CD4-positive, alpha-beta T cell treated with Interleukin-6 at 100 ng/mL for 8 hours (primary cell): ENCODE data around the gene RHBDL2.
A peak's percentile ranks its signal among the peaks of the same experiment; 100 is the strongest.
"Not testable (repeated sequence)": the region's sequence is repeated elsewhere in the genome, so short reads cannot be mapped to it uniquely, and the experiment has no call there.

Source experiments
- DNase-seq: peaks from one replicate; pipeline ENCODE4 v3.0.0-alpha.2; 2020; ENCODE audit warnings: mixed read lengths, low spot score

The RHBDL2 gene, protein sequence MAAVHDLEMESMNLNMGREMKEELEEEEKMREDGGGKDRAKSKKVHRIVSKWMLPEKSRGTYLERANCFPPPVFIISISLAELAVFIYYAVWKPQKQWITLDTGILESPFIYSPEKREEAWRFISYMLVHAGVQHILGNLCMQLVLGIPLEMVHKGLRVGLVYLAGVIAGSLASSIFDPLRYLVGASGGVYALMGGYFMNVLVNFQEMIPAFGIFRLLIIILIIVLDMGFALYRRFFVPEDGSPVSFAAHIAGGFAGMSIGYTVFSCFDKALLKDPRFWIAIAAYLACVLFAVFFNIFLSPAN

GRCh38 chr1:38941527-38942019, at the start of gene RHBDL2:
TSS of gene RHBDL2 (minus strand) at chr1:38941830. CDS start at chr1:38919212, 22,618 bp downstream.
- no peak for DNase-seq

GRCh38 chr1:38990738-38991637, 49.4 kb upstream of the RHBDL2 start, which contains the start of gene AKIRIN1:
TSS of gene AKIRIN1 (plus strand) at chr1:38991276. CDS start at chr1:38991381, 105 bp downstream.
- DNase-seq: peak; percentile 95

DNA sequence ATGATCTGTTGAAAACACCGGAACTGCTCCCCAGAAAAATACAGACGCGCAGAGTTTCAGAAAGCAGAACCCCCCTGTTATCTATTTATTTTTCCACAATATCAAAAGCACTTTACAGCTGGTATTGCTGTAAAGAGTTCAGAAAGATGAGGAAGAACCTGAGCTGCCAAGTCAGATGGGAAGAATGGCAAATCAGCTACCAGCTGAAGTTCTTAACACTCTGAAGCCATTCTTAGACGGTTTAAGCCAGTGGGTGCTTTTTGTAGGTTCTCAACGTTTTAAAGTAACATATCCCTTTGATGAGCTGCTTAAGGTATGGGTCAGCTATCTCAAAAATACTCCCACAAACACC, 48.7 kb upstream of the RHBDL2 start:
- no peak for DNase-seq

DNA sequence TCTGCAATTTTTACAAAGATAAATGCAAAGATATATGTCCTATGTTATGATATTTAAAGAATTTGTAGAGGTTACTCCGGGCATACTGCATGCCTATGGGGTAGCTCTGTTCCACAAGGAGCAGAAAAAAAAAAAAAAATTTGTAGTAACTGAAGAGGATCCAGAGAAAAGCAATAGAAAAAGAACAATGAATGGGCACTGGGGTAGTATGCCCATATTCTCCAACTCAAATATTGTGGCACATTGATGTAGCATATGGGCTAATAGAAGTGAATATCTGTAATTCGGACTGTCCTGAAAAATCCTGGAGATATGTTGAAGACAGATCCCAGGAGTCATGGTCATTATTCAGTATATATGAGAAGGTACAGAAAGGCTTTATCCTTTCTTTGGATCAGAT, 48.3 kb upstream of the RHBDL2 start:
- no peak for DNase-seq

DNA sequence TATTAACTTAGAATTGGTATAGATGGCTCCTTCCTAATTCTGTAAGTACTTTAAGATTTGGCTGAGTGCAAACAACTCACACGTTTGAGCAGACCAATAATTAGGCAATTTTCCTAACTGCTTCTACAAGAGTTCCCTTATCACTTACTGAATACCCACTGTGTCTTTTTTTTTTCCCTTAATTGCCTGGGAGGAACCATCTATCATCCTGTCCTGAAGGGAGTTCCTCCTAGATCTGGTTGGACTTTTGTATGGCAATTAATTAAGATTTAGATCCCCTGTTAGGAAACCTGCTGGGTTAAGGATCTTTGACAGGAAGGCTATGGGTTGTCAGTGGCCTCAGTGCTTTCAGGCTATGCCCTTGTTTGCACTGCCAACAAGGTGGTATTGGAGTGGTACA, 37.8 kb upstream of the RHBDL2 start:
- not testable (repeated sequence) for DNase-seq

DNA sequence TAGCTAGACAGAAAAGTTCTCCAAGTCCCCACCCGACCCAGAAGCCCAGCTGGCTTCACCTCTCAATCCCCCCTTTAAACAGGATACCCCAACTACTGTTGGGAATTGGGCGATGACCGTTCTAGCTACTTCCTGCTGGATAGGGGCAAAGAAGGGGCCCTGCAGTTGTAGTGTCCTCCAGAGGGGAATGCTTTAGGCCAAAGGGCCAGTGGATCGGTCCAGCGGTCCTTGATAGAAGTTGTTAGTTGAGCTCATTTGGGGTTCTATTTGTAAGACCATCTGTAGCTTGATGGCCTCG, 36.6 kb upstream of the RHBDL2 start:
- DNase-seq: not testable (repeated sequence)

GRCh38 chr1:38977399-38978244, 36.0 kb upstream of the RHBDL2 start:
- peak; percentile 81 for DNase-seq

- no peak for DNase-seq
Observed at GRCh38 chr1:38973659-38974437, 32.2 kb upstream of the RHBDL2 start.

DNA sequence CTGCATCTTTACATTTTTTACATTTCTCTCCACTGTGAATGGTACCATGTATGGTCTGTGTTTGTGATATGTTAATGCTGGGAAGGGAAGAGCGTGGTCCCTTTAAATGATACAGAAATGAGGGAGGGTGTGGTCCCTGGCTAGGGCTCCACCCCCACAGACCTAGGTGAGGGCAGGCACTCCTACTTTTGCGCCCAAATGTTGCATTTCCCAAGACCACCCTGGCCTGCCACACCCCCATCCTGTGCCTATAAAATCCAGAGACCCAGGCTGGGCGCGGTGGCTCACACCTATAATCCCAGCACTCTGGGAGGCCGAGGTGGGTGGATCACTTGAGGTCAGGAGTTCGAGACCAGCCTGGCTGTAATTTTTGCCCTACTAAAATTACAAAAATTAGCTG, 31.5 kb upstream of the RHBDL2 start:
- DNase-seq: not testable (repeated sequence)

GRCh38 chr1:38964140-38964548, 22.5 kb upstream of the RHBDL2 start:
- no peak for DNase-seq

GRCh38 chr1:38962560-38962959, 20.9 kb upstream of the RHBDL2 start:
- no peak for DNase-seq

DNA sequence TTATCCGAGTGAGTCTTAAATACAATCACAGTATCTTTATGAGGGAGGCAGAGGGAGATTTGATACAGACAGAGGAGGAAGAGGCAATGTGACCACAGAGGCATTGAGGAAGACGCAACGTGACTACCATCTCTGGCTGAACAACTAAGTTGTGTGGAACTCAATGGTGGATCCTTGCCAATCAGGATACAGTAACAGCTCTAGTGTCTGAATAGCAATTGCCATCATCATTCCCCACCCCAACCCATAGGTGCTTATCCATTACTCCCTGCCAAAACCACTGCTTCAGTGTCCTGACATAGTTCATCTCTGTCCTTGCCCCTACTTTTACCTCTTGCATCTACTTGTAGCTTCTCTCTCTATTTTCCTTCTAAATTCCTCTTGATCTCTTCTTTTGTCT, 20.5 kb upstream of the RHBDL2 start:
- DNase-seq: no peak

- DNase-seq: no peak
Observed at GRCh38 chr1:38958967-38959366, 17.3 kb upstream of the RHBDL2 start.

DNA sequence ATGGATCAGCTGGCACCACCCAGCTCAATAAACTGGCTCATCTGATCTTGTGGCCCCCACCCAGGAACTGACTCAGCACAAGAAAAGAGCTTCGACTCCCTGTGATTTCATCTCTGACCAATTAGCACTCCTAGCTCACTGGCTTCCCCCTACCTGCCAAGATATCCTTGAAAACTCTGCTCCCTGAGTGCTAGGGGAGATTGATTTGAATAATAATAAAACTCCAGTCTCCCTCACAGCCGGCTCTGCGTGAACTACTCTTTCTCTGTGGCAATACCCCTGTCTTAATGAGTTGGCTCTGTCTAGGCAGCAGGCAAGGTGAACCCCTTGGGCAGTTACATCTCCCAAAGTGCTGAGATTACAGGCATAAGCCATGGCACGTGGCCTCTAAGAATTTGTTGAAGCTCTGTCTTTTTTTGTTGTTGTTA, 11.8 kb upstream of the RHBDL2 start:
- no peak for DNase-seq

DNA sequence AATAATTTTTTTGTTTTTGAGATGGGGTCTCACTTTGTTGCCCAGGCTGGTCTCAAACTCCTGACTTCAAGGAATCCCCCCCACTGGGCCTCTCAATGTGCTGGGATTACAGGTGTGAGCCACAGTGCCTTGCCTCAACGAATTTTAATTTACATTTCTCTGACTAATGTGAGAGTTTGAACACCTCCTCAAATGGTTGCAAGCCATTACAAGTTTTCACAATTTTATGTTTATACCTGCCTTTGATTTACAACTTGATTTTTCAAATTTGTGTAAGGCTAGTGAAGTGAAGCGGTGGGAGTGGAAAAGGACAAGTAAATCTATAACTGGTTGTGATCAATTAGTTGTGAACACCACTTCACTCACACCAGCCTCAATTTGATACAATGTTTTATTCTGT, 8.9 kb upstream of the RHBDL2 start:
- no peak for DNase-seq

GRCh38 chr1:38944547-38944946, 2.9 kb upstream of the RHBDL2 start:
- no peak for DNase-seq

- no peak for DNase-seq
Observed at GRCh38 chr1:38942664-38943428, 1.2 kb upstream of the RHBDL2 start.

DNA sequence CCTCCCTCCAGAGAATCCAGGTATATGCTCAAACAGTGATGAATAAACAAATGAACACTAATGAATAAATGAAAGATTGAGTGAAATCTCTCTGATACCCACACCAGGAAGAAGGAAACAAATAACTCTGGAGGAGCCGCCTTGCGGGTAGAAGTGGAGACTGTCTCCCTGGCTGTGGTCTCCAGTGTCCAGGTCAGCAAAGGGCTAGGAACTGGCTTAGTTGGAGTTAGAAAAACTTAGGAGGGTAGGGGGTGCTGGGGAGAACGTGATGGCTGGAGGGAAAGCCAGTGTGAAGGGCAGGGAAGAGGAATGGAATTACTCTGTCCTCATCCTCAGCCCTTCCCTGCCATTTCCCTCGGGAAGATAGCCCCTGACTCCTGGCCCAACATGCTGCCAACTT, 537 bp downstream of the RHBDL2 start:
- no peak for DNase-seq

GRCh38 chr1:38940339-38941047, 1.1 kb downstream of the RHBDL2 start:
- DNase-seq: no peak

- no peak for DNase-seq
Observed at GRCh38 chr1:38938722-38939260, 2.8 kb downstream of the RHBDL2 start.
